Activated CD8-positive, alpha-beta memory T cell treated with anti-CD3 and anti-CD28 coated beads for 48 hours (primary cell): ENCODE results near the gene WDR7.
"Not testable (repeated sequence)": the region's sequence is repeated elsewhere in the genome, so short reads cannot be mapped to it uniquely, and the experiment has no call there.

Source experiments
- DNase-seq, 3 experiments: peaks; one replicate each; pipeline ENCODE4 v3.0.0-alpha.2; 2020; ENCODE audit warnings: low read depth in 2 of 3, low spot score in 2 of 3

Gene WDR7

GRCh38 chr18:56652802-56653201 is 1.6 kb downstream of the WDR7 start:
- DNase-seq, result no peak

GRCh38 chr18:56654280-56654679 is 3.1 kb downstream of the WDR7 start:
- not testable (repeated sequence) for DNase-seq

DNA sequence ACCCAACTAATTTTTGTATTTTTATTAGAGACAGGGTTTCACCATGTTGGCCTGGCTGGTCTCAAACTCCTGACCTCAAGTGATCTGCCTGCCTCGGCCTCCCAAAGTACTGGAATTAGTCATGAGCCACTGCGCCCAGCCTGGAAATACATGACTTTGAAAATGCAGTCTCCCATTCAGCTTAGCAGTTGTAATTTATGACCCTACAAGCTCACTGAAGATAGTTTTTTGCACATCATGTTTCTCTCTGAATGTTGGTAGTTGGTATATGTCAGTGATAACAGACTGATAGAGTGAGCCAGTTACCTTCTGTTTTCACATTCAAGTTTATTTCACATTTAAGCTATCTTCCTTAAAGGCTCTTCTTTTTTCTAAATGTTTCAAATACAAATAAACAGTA is 7.1 kb downstream of the WDR7 start:
- no peak for DNase-seq

- no peak for DNase-seq
Observed at GRCh38 chr18:56659111-56659510, 8.0 kb downstream of the WDR7 start.

GRCh38 chr18:56660655-56661054 is 9.5 kb downstream of the WDR7 start:
- DNase-seq, result no peak

- DNase-seq, result no peak
Observed at GRCh38 chr18:56661360-56662062, 10.4 kb downstream of the WDR7 start.

DNA sequence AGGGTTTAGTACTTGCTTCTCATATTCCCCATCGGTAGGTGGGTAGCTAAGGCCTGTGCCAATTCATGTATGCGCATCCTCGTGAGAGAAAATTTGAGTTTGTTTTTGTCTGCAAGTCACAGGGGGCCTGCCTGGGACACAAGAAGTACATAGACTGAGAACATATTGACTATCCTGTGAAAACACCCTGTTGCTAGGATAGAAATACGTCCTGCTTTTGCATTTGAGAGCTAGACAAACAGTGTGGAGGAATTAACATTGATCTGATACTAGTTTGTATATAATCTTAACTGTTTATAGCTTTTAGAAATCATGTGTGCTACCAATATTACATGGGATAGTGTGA is 10.9 kb downstream of the WDR7 start:
- DNase-seq, result no peak

GRCh38 chr18:56662502-56662901 is 11.3 kb downstream of the WDR7 start:
- DNase-seq, result no peak

GRCh38 chr18:56662902-56663301 is 11.7 kb downstream of the WDR7 start:
- DNase-seq, result no peak

GRCh38 chr18:56672391-56672790 is 21.2 kb downstream of the WDR7 start:
- DNase-seq, result no peak

DNA sequence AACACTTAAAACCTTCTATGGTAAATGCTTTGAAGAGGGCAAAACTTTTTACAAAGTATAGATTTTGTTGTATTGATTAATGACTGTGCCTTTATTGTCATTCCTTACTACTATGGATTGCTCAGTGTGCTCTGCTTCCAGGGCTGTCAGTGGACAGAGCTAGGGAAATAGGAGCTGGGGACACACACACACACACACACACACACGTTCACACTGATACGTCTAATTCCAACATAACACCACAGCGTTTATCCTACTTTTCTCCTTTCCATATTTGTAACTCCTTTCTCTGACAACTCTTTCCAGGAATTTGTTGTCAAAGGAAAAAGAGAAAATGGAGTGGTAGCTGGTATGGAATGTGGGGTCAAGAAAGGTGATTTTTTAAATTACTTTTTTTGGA is 21.8 kb downstream of the WDR7 start:
- DNase-seq, result no peak

- no peak for DNase-seq
Observed at GRCh38 chr18:56676639-56677038, 25.5 kb downstream of the WDR7 start.

DNA sequence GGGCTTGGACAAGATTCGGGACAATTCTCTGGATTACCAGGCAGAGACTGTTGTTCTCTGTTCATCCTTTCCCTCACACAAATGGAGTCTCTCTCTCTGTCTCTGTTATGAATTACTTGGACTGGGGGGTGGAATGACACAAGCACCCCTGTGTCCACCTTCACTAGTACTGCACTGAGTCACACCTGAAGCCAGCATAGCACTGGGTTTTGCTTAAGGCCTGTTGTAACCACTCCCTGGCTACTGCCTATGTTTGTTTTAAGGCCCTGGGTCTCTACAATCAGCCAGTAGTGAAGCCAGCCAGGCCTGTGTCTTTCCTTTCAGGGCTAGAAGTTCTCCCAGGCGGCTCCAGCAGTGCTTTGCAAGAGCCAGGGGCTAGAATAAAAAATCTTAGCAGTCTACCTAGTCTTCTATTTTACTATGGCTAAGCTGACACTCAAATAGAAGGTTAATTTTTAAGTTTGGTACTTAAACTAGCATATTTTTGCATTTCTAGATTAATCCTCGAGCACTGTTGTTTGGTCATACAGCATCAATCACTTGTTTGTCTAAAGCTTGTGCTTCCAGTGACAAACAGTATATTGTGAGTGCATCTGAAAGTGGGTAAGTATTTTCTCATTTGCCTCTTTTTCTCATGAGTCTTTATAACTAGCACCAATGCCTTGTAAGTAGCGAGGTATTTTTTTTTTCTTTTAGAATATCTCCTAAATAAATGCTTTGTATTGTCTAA is 27.8 kb downstream of the WDR7 start:
- DNase-seq, result no peak

GRCh38 chr18:56684277-56684676 is 33.1 kb downstream of the WDR7 start:
- no peak for DNase-seq

DNA sequence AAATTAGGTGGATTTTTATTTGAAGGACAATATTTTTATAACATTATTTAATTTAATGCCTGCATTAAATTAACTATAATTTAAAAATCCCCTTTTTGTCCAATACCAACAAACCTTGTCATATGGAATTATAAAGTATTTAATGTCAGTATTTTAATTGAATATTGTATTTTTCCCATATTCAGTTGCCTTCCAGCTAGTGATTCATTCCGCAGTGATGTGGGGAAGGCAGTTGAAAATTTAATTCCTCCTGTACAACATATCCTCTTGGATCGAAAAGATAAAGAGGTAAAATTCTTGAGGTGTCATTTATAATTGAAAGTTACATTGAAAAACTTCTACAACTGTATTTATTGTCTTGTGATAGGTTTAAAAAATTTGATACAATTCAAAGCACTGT is 40.4 kb downstream of the WDR7 start:
- DNase-seq, result no peak

- DNase-seq, result no peak
Observed at GRCh38 chr18:56696966-56697365, 45.8 kb downstream of the WDR7 start.

DNA sequence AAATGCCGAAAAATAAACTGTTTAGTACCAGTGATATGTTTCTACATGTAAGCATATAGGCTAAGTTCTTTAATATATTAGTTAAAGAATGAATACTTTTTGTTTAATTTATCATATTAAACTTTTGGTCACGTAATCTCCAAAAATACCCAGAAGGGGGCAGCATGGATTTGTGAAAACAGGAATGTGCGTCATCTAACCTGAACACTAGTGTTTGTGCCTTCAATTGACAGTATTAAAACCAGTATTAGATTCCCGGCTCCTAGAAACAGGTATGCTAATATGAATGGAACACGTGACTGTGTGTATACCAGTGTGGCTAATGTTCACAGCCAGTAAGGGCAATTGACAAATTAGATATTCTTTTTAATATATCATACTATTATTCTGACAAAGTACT is 51.8 kb downstream of the WDR7 start:
- no peak for DNase-seq

DNA sequence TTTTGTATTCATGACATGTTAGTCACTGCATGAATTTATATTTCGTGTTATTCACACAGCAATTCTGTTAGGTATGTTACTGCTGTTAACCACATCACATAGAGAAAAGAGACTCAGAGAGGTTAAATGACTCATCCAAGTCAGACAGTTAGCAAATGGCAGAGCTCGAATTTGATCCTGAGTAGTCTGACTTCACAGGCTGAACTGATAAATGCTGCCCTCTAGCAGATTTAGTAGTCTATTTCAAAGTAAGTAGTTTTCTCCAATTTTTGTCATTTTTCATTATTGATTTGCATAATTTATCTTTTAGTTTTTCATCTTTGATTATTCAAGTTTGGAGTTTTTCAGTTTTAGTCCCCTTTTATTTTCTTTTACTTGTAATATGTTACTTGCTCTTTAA is 58.3 kb downstream of the WDR7 start:
- no peak for DNase-seq

GRCh38 chr18:56711708-56712445 is 60.7 kb downstream of the WDR7 start:
- DNase-seq, result no peak

DNA sequence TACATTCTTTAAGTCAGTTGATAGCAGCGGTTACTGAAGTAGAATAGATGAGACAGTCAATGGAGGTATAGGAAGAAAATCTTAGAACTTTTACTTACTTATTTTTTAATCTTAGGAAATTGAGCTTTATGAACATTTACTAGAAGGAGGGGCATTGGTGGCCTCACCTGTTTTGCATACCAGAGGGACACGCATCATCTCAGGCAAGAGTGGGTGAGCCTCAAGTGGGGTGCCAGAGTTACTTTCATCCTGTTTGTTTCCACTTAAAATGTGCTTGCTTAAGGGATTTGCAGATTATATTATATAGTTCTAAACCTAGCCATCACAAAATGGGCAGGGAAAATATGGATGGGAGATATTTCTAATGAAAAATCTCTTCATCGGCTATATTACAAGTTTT is 61.6 kb downstream of the WDR7 start:
- DNase-seq, result no peak

GRCh38 chr18:56715121-56715520 is 64.0 kb downstream of the WDR7 start:
- DNase-seq, result no peak

GRCh38 chr18:56716692-56717146 is 65.6 kb downstream of the WDR7 start:
- no peak for DNase-seq
